Right lobe of liver (tissue), 6 donors: ENCODE data around the gene ANKS6. TPM values are rescaled to one million over a fixed set of nuclear protein-coding genes. Genes with fewer than 3 reads are reported as not detected.

Experiments
- ATAC-seq, 4 donors: fragments of 200-7000 bp; cut with Tn5 transposase; one replicate each; pipeline ENCODE4 v1.9.1; 2020; ENCODE audit warnings: mild to moderate bottlenecking in 4 of 4, moderate library complexity in 4 of 4
- DNase-seq, 3 donors: peaks; one replicate each; pipeline ENCODE4 v3.0.0-alpha.2; 2020
- H3K27ac ChIP-seq, 3 donors: fragments of 200-600 bp; one replicate each; pipeline ENCODE4 v1.8.0; 2022
- H3K27me3 ChIP-seq, 2 donors: fragments of 200-600 bp; one replicate each; pipeline ENCODE4 v1.8.0; 2022
- H3K36me3 ChIP-seq, 4 donors: fragments of 200-600 bp; sonication (generic) in 1 of 4; one replicate each; pipeline versions ENCODE4 v1.5.1 to v1.8.0; 2017 to 2022; ENCODE audit warnings: control low read depth in 1 of 4
- H3K4me1 ChIP-seq, 4 donors: fragments of 200-600 bp; sonication (generic) in 1 of 4; one replicate each; pipeline versions ENCODE4 v1.5.1 to v1.8.0; 2017 to 2022; ENCODE audit warnings: control low read depth in 1 of 4
- H3K4me3 ChIP-seq, 3 donors: fragments of 200-600 bp; one replicate each; pipeline ENCODE4 v1.8.0; 2022
- H3K9me3 ChIP-seq, 4 donors: fragments of 200-600 bp; sonication (generic) in 1 of 4; one replicate each; pipeline versions ENCODE4 v1.5.1 to v1.8.0; 2017 to 2022; ENCODE audit warnings: control low read depth in 1 of 4
- POLR2A ChIP-seq: fragments of 450-650 bp; IDR thresholded peaks from one replicate; pipeline ENCODE4 v1.6.1; 2017; ENCODE audit warnings: antibody characterized with exemption, mild to moderate bottlenecking
- WGBS: methylation state at CpG from one replicate; pipeline ENCODE4 v1.1.6; 2018; ENCODE audit warnings: low coverage, low lambda C conversion rate; ENCODE audit not compliant: insufficient coverage; ENCODE audit errors: missing lambda C conversion rate; 5-methylcytosine and 5-hydroxymethylcytosine counted together
- intact Hi-C, 2 donors: fragments of 100-400 bp; cut with DNase I; formaldehyde crosslinking; loops; one replicate each; pipeline versions ENCODE4 v1.11.2 to v1.14.1; 2022
- total RNA-seq, 6 experiments: library from RNA; depleted of rRNA in 2 of 6; stranded (reverse); fragments of >200 nt in 2 of 6; fragmentation: NEBNext Ultra II Directional in 3 of 6; extraction: Animal tissue kit (Norgen Biotek cat#: 25700) in 3 of 6; gene quantifications; one replicate each; pipeline versions ENCODE4 v1.1.0 to v1.2.4, GENCODE V29; 2016 to 2023
- TF ChIP-seq, protein P1 (sequence below), 4 donors: fragments of 200-600 bp in 3 of 4; fragments of 450-650 bp in 1 of 4; IDR thresholded peaks; one replicate each; pipeline versions ENCODE4 v1.5.1 to v1.8.0; 2016 to 2022; ENCODE audit warnings: antibody characterized with exemption in 4 of 4, mild to moderate bottlenecking in 2 of 4
- donor health status: DM: no; HTN: yes; CAD: no.
- donor health status: DM: no; HTN: no; CAD: no.
- donor health status: DM: no; HTN: no; CAD: no.
- donor health status: DM: no; HTN: yes; CAD: no.
- donor health status: DM: no; HTN: yes; CAD: no.

The ANKS6 gene
- total RNA-seq, 6 experiments from 2014 or later: 3.7 to 7.9 (median 4.7) TPM

DNA sequence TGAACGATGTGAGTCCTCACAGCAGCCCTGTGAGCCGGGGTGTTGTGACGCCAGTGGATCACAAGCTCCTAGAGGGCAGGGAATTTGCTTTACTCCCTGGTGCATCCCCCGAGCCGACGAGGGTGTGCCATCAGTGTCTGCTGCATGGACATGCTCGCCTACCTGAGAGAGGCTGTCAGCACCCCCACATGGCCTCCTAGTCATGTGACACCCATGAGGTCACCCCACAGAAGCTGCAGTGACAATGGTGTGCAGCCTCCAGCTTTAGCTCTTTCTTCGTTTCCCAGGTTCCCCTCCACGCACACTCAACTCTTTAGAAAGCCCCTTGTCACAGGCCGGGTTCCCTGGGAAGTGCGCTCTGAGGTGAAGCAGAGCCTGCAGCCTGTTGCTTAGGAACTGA, 67.9 kb downstream of the ANKS6 start:
- DNase-seq: no peak
- no peaks in the 10 kb centered on the region for H3K36me3 ChIP-seq
- intact Hi-C loops: no loop called here
- no peak overlapping the region for H3K27ac ChIP-seq
- H3K4me1 ChIP-seq: no peaks in the 10 kb centered on the region
- no peaks in the 10 kb centered on the region for H3K27me3 ChIP-seq
- no peak for TF ChIP-seq POLR2A
- TF ChIP-seq, protein P1, sequence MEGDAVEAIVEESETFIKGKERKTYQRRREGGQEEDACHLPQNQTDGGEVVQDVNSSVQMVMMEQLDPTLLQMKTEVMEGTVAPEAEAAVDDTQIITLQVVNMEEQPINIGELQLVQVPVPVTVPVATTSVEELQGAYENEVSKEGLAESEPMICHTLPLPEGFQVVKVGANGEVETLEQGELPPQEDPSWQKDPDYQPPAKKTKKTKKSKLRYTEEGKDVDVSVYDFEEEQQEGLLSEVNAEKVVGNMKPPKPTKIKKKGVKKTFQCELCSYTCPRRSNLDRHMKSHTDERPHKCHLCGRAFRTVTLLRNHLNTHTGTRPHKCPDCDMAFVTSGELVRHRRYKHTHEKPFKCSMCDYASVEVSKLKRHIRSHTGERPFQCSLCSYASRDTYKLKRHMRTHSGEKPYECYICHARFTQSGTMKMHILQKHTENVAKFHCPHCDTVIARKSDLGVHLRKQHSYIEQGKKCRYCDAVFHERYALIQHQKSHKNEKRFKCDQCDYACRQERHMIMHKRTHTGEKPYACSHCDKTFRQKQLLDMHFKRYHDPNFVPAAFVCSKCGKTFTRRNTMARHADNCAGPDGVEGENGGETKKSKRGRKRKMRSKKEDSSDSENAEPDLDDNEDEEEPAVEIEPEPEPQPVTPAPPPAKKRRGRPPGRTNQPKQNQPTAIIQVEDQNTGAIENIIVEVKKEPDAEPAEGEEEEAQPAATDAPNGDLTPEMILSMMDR (IDR thresholded peaks at IDR 0.05): no peak
- ATAC-seq: no peak
- 93% methylated on average over 3 of the region's 11 CpGs for WGBS
- H3K9me3 ChIP-seq: no peaks in the 10 kb centered on the region
- no peak overlapping the region for H3K4me3 ChIP-seq

DNA sequence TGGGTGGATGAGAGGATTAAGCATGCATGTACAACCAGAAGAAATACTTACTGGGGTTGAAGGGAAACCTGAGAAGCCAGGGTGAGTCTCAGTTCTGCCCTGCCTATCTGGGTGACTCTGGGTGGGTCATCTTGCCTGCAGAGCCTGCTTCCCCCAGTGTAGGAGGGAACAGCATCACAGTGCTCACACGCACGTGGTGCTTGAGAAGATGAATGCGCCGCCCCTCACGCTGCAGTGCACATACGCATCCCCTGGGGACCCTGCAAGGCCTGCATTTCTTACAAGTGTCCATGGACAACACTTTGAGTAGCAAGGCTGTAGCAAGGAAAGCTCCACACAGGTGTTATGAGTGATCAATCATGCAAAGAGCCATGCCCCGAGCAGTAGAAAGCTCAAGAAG, 68.9 kb downstream of the ANKS6 start:
- H3K27me3 ChIP-seq: no peaks in the 10 kb centered on the region
- H3K36me3 ChIP-seq: no peaks in the 10 kb centered on the region
- DNase-seq (no peak), ATAC-seq (no peak)
- WGBS: 0% methylated on average over 1 of the region's 7 CpGs
- TF ChIP-seq, protein P1 (IDR thresholded peaks at IDR 0.05): no peak
- TF ChIP-seq POLR2A: no peak
- no peaks in the 10 kb centered on the region for H3K4me1 ChIP-seq
- intact Hi-C loops: no loop called here
- no peaks in the 10 kb centered on the region for H3K9me3 ChIP-seq
- no peak overlapping the region for H3K27ac ChIP-seq
- no peak overlapping the region for H3K4me3 ChIP-seq

DNA sequence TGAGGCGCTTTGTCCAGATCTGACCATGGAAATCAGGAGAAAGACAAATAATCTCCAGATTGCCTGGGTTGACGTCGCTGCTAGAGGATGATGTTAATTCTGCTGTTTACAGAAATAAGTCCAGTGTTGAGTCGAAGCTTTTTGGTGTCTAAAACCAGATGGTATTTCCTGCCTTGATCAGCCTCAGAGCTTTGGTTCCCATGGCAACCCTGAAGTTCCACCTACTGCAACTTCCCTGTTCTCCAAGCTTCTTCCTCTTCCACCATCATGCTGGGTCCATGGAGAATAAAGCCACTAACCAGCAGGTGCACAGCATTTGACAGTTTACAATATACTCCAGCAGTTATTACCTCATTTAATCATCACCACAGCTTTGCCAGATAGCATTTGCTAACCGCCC, 69.6 kb downstream of the ANKS6 start:
- TF ChIP-seq, protein P1 (IDR thresholded peaks at IDR 0.05): no peak
- no peak for TF ChIP-seq POLR2A
- no peaks in the 10 kb centered on the region for H3K36me3 ChIP-seq
- no peaks in the 10 kb centered on the region for H3K4me1 ChIP-seq
- no peak overlapping the region for H3K27ac ChIP-seq
- no peak overlapping the region for H3K4me3 ChIP-seq
- no peak for DNase-seq
- 86% methylated on average over 2 of the region's 5 CpGs for WGBS
- intact Hi-C loops: no loop called here
- H3K9me3 ChIP-seq: no peaks in the 10 kb centered on the region
- no peaks in the 10 kb centered on the region for H3K27me3 ChIP-seq
- ATAC-seq: peak in 2 of 4 donors; percentile 14 to 52

DNA sequence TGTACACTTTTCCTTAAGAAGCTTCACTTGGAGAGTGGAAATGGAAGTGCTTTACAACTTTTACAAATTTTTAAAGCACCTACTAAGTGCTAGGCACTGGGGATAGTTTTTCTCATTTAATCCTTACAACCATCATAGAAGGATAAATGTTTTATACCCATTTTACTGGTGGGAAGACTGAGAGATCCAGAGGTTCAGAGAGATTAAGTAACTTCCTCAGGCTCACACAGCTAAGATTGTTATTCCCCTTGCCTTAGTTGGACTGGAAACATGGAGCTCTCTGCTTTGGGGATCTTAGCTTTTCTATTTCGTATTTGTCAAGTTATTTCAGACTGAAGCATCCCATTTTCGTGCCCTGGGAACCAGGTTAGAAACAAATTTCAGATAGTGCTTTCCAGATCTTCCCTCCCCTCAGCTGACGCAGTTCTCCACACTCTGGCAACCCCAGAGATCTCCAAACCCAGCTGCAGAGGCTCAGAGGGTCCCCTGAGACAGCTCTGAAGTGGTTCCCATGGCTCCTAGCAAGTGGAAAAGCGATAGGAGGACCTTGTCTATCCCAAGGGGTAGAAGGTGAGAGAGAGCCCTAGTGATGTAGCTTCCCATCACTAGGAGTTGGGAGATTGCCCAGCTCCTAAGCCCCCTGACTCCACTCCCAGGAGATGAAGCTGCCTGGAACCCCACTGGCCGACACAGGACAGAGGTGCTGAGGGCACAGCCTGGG, 71.4 kb downstream of the ANKS6 start:
- intact Hi-C loops: no loop called here
- no peak overlapping the region for H3K27ac ChIP-seq
- H3K9me3 ChIP-seq: no peaks in the 10 kb centered on the region
- no peaks in the 10 kb centered on the region for H3K36me3 ChIP-seq
- H3K4me1 ChIP-seq: no peaks in the 10 kb centered on the region
- ATAC-seq (no peak), DNase-seq (no peak)
- no peaks in the 10 kb centered on the region for H3K27me3 ChIP-seq
- no peak overlapping the region for H3K4me3 ChIP-seq
- TF ChIP-seq POLR2A: no peak
- TF ChIP-seq, protein P1 (IDR thresholded peaks at IDR 0.05): no peak
- WGBS: 53% methylated on average over 4 of the region's 5 CpGs
